Epithelial cell of prostate (primary cell): ENCODE measurements around the gene ASB11.

Experiments
- DNase-seq: peaks from one replicate; pipeline ENCODE4 v3.0.0-alpha.2; 2011; ENCODE audit warnings: low read depth, low spot score
- H3K27ac ChIP-seq: fragments of 450-650 bp; 2 replicates; pipeline ENCODE4 v1.5.1; 2017; ENCODE audit warnings: mild to moderate bottlenecking

ASB11 gene

GRCh38 chrX:15315509-15315908 lies at the start of gene ASB11:
Gene ASB11, minus strand, starts transcription at chrX:15315640. Its CDS starts 35 bp downstream, at chrX:15315605.
- no peak for DNase-seq

GRCh38 chrX:15359701-15360100 lies 44.3 kb upstream of the ASB11 start:
- no peak overlapping the region for H3K27ac ChIP-seq
- DNase-seq: no peak

More at GRCh38 chrX:15315509-15315908, at the start of gene ASB11:
- no peak within 1 kb of the TSS for H3K27ac ChIP-seq

- no peak for DNase-seq
These were observed 43.1 kb upstream of the ASB11 start for GRCh38 chrX:15358533-15358932.

GRCh38 chrX:15356444-15356843 lies 41.0 kb upstream of the ASB11 start:
- DNase-seq: no peak
- H3K27ac ChIP-seq: no peak overlapping the region

More at GRCh38 chrX:15358533-15358932, 43.1 kb upstream of the ASB11 start:
- H3K27ac ChIP-seq: no peak overlapping the region

GRCh38 chrX:15350329-15350996 lies 35.0 kb upstream of the ASB11 start:
- DNase-seq: no peak

GRCh38 chrX:15349046-15349445 lies 33.6 kb upstream of the ASB11 start:
- no peak overlapping the region for H3K27ac ChIP-seq
- DNase-seq: no peak

More at GRCh38 chrX:15350329-15350996, 35.0 kb upstream of the ASB11 start:
- no peak overlapping the region for H3K27ac ChIP-seq

- DNase-seq: no peak
- H3K27ac ChIP-seq: no peak overlapping the region
These were observed 30.5 kb upstream of the ASB11 start for GRCh38 chrX:15345976-15346375.

- DNase-seq: no peak
- H3K27ac ChIP-seq: no peak overlapping the region
These were observed 28.7 kb upstream of the ASB11 start for GRCh38 chrX:15344106-15344505.

GRCh38 chrX:15343075-15343476 lies 27.6 kb upstream of the ASB11 start:
- no peak for DNase-seq

GRCh38 chrX:15340867-15341266 lies 25.4 kb upstream of the ASB11 start:
- no peak for DNase-seq

More at GRCh38 chrX:15343075-15343476, 27.6 kb upstream of the ASB11 start:
- H3K27ac ChIP-seq: no peak overlapping the region

GRCh38 chrX:15336023-15336413 lies 20.6 kb upstream of the ASB11 start:
- peak overlapping the region; percentile 88 for H3K27ac ChIP-seq
- peak; percentile 67 for DNase-seq

More at GRCh38 chrX:15340867-15341266, 25.4 kb upstream of the ASB11 start:
- no peak overlapping the region for H3K27ac ChIP-seq

GRCh38 chrX:15335135-15336022 lies 19.9 kb upstream of the ASB11 start, which contains the start of gene PIGA:
Gene PIGA, minus strand, starts transcription at chrX:15335523. Its CDS starts 3,593 bp downstream, at chrX:15331930.
- peak within 1 kb of the TSS; percentile 88 for H3K27ac ChIP-seq
- DNase-seq: peak; percentile 91

GRCh38 chrX:15334561-15334960 lies 19.1 kb upstream of the ASB11 start:
- peak overlapping the region; percentile 88 for H3K27ac ChIP-seq
- no peak for DNase-seq

GRCh38 chrX:15328821-15329220 lies 13.4 kb upstream of the ASB11 start:
- DNase-seq: no peak
- no peak overlapping the region for H3K27ac ChIP-seq

- DNase-seq: no peak
- H3K27ac ChIP-seq: no peak overlapping the region
These were observed 12.7 kb upstream of the ASB11 start for GRCh38 chrX:15328131-15328530.

- DNase-seq: no peak
- H3K27ac ChIP-seq: no peak overlapping the region
These were observed 7.0 kb upstream of the ASB11 start for GRCh38 chrX:15322472-15322871.

- no peak overlapping the region for H3K27ac ChIP-seq
- no peak for DNase-seq
These were observed 6.6 kb upstream of the ASB11 start for GRCh38 chrX:15322072-15322471.

GRCh38 chrX:15321447-15321846 lies 6.0 kb upstream of the ASB11 start:
- DNase-seq: no peak
- no peak overlapping the region for H3K27ac ChIP-seq

GRCh38 chrX:15320297-15320696 lies 4.9 kb upstream of the ASB11 start:
- H3K27ac ChIP-seq: no peak overlapping the region

GRCh38 chrX:15319075-15319474 lies 3.6 kb upstream of the ASB11 start:
- no peak overlapping the region for H3K27ac ChIP-seq

More at GRCh38 chrX:15320297-15320696, 4.9 kb upstream of the ASB11 start:
- DNase-seq: no peak

GRCh38 chrX:15314472-15314871 lies 968 bp downstream of the ASB11 start:
- no peak overlapping the region for H3K27ac ChIP-seq
- DNase-seq: no peak

More at GRCh38 chrX:15319075-15319474, 3.6 kb upstream of the ASB11 start:
- no peak for DNase-seq
